Panc1 (cell line): ENCODE results near the gene HS6ST3. TPM values are rescaled to one million over a fixed set of nuclear protein-coding genes. Genes with fewer than 3 reads are reported as not detected.
"Not testable (repeated sequence)": the region's sequence is repeated elsewhere in the genome, so short reads cannot be mapped to it uniquely, and the experiment has no call there.

Source experiments
- ATAC-seq: fragments of 200-7000 bp; cut with Tn5 transposase; 2 replicates; pipeline ENCODE4 v1.9.1; 2020; ENCODE audit warnings: mild to moderate bottlenecking, moderate library complexity
- BruUV-seq: library from RNA; stranded (reverse); fragments of 400-500 nt; replicated peaks from 2 replicates; lab custom pipeline; 2021; lab: Mats Ljungman, UMichigan
- CTCF ChIA-PET: fragments of 300-600 bp; sonication (Branson Sonifier 250); formaldehyde crosslinking; loops from one replicate; lab custom pipeline; 2022; ENCODE audit warnings: antibody characterized with exemption; lab: Charles Lee
- POLR2A ChIA-PET: fragments of 300-600 bp; sonication (Branson Sonifier 250); formaldehyde crosslinking; loops from one replicate; lab custom pipeline; 2022; ENCODE audit warnings: antibody characterized with exemption; lab: Charles Lee
- DNase-seq: peaks from one replicate; pipeline ENCODE4 v3.0.0-alpha.2; 2010; ENCODE audit warnings: low read depth, low spot score
- H3K27ac ChIP-seq: 2 replicates; pipeline ENCODE4 v1.5.1; 2011; ENCODE audit warnings: mild to moderate bottlenecking, low read length, inconsistent platforms
- H3K27me3 ChIP-seq: fragments of 200-500 bp; sonication (Bioruptor generic); 2 replicates; pipeline ENCODE4 v1.6.0; 2014; ENCODE audit warnings: low read length, inconsistent platforms; ENCODE audit not compliant: control insufficient read depth, insufficient read depth
- H3K36me3 ChIP-seq: fragments of 200-500 bp; sonication (Bioruptor generic); 2 replicates; pipeline ENCODE4 v1.5.1; 2014; ENCODE audit warnings: inconsistent platforms, mild to moderate bottlenecking, low read length, moderate library complexity; ENCODE audit not compliant: control insufficient read depth, insufficient read depth
- H3K4me1 ChIP-seq: 2 replicates; pipeline ENCODE4 v1.5.1; 2011; ENCODE audit warnings: inconsistent platforms, mild to moderate bottlenecking, low read length, moderate library complexity; ENCODE audit not compliant: control insufficient read depth, insufficient read depth
- H3K4me3 ChIP-seq, 2 experiments: 2 replicates each; pipeline ENCODE4 v1.5.1; 2011 to 2012; ENCODE audit warnings: low read depth in 2 of 2, low read length in 2 of 2, mild to moderate bottlenecking in 2 of 2, inconsistent platforms in 1 of 2, moderate library complexity in 1 of 2
- H3K9me3 ChIP-seq: fragments of 200-500 bp; sonication (Bioruptor generic); 2 replicates; pipeline ENCODE4 v1.5.1; 2014; ENCODE audit warnings: low read depth, mild to moderate bottlenecking, inconsistent platforms, low read length, moderate library complexity; ENCODE audit not compliant: control insufficient read depth, insufficient read depth
- POLR2AphosphoS5 ChIP-seq: IDR thresholded peaks from 2 replicates; pipeline ENCODE4 v1.6.1; 2012; ENCODE audit warnings: mild to moderate bottlenecking, low read depth, low read length, moderate library complexity
- REST ChIP-seq, 2 experiments: IDR thresholded peaks; 2 replicates each; pipeline ENCODE4 v1.6.1; 2011 to 2012; ENCODE audit warnings: low read depth in 2 of 2, control low read depth in 1 of 2, low read length in 1 of 2, mild to moderate bottlenecking in 1 of 2, moderate library complexity in 1 of 2; ENCODE audit not compliant: insufficient read depth in 1 of 2
- SIN3A ChIP-seq: IDR thresholded peaks from 2 replicates; pipeline ENCODE4 v1.6.1; 2012; ENCODE audit warnings: low read depth, mild to moderate bottlenecking, low read length, moderate library complexity, borderline replicate concordance; ENCODE audit not compliant: insufficient read depth
- TCF7L2 ChIP-seq: IDR thresholded peaks from 2 replicates; pipeline ENCODE4 v1.6.1; 2011; ENCODE audit warnings: mild to moderate bottlenecking, low read depth, low read length, inconsistent platforms
- in situ Hi-C: cut with HindIII; loops from 2 replicates; pipeline ENCODE4 v1.10.0; 2016; ENCODE audit warnings: low sequenced_read_pairs, low pct_unique_long_range_greater_than_20kb
- intact Hi-C: fragments of 100-400 bp; cut with micrococcal nuclease; formaldehyde crosslinking; loops from one replicate; pipeline ENCODE4 v1.10.0; 2022; ENCODE audit not compliant: unreplicated experiment
- total RNA-seq: library from RNA; stranded (reverse); gene quantifications from one replicate; pipeline ENCODE4 v1.2.1, GENCODE V29; 2021; ENCODE audit not compliant: unreplicated experiment
- TF ChIP-seq, protein P1 (sequence below): fragments of 450-650 bp; IDR thresholded peaks from 2 replicates; pipeline ENCODE4 v1.5.1; 2017; ENCODE audit warnings: mild to moderate bottlenecking

HS6ST3 gene
- total RNA-seq, 1 experiment from 2014 or later: 0.13 TPM

- no peak overlapping the region for H3K27ac ChIP-seq
- intact Hi-C loops: no loop called here
- no peaks in the 10 kb centered on the region for H3K9me3 ChIP-seq
- no peaks in the 10 kb centered on the region for H3K36me3 ChIP-seq
- DNase-seq: no peak
- no peak for TF ChIP-seq SIN3A
- TF ChIP-seq, protein P1, sequence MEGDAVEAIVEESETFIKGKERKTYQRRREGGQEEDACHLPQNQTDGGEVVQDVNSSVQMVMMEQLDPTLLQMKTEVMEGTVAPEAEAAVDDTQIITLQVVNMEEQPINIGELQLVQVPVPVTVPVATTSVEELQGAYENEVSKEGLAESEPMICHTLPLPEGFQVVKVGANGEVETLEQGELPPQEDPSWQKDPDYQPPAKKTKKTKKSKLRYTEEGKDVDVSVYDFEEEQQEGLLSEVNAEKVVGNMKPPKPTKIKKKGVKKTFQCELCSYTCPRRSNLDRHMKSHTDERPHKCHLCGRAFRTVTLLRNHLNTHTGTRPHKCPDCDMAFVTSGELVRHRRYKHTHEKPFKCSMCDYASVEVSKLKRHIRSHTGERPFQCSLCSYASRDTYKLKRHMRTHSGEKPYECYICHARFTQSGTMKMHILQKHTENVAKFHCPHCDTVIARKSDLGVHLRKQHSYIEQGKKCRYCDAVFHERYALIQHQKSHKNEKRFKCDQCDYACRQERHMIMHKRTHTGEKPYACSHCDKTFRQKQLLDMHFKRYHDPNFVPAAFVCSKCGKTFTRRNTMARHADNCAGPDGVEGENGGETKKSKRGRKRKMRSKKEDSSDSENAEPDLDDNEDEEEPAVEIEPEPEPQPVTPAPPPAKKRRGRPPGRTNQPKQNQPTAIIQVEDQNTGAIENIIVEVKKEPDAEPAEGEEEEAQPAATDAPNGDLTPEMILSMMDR: no peak
- no peak for TF ChIP-seq REST (IDR thresholded peaks at IDR 0.05; ENCODE audit: insufficient read depth in 1 of 2, low read depth in 2 of 2, low read length in 1 of 2)
- TF ChIP-seq POLR2AphosphoS5: no peak
- TF ChIP-seq TCF7L2: no peak
- ChIA-PET POLR2A (no interaction called here), CTCF (no interaction called here)
- ATAC-seq: no peak
- H3K4me3 ChIP-seq: no peak overlapping the region
- 0 out of 2 replicates have a peak, but pooled peaks cover 2% of the 10 kb centered on the region for H3K27me3 ChIP-seq
- no peaks in the 10 kb centered on the region for H3K4me1 ChIP-seq
- BruUV-seq: no TSS peak
- in situ Hi-C loops: no loop called here
Measured at GRCh38 chr13:96104516-96104915, 14.6 kb downstream of the HS6ST3 start.

DNA sequence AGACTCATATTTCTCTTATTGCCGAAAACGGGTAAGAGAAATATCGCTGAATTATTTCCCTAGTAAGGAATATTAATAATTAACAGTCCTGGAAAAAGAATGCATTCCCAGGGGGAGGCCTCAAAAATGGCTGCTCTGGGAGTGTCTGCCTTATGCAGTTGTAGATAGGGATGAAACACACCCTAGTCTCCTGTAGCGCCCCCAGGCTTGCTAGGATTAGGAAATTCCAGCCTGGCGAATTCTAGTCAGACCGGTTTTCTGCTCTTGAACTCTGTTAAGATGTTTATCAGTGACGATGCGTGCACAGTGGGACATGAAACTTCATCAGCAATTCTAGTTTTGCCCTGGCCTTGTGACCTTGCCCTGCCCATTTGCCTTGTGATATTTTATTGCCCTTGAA lies 18.2 kb downstream of the HS6ST3 start:
- H3K4me1 ChIP-seq, H3K4me3 ChIP-seq, BruUV-seq, H3K36me3 ChIP-seq, POLR2A ChIA-PET, ATAC-seq, CTCF ChIA-PET, DNase-seq, in situ Hi-C loops, H3K27ac ChIP-seq, H3K27me3 ChIP-seq, H3K9me3 ChIP-seq, intact Hi-C loops: not testable (repeated sequence)

GRCh38 chr13:96109125-96109524 lies 19.2 kb downstream of the HS6ST3 start:
- ChIA-PET POLR2A (no interaction called here), CTCF (no interaction called here)
- BruUV-seq: no TSS peak
- DNase-seq (no peak), ATAC-seq (no peak)
- Histone ChIP-seq H3K27ac (no peak overlapping the region), H3K36me3 (no peaks in the 10 kb centered on the region), H3K27me3 (no peaks in the 10 kb centered on the region), H3K9me3 (no peaks in the 10 kb centered on the region), H3K4me1 (no peaks in the 10 kb centered on the region), H3K4me3 (no peak overlapping the region)
- in situ Hi-C loops (no loop called here), intact Hi-C loops (no loop called here)
- TF ChIP-seq, protein P1: no peak
- TF ChIP-seq POLR2AphosphoS5 (no peak), SIN3A (no peak), TCF7L2 (no peak), REST (IDR thresholded peaks at IDR 0.05; ENCODE audit: insufficient read depth in 1 of 2, low read depth in 2 of 2, low read length in 1 of 2) (no peak)
